IMR-90 (cell line): ENCODE data around the gene ATF4. TPM values are rescaled to one million over a fixed set of nuclear protein-coding genes. Genes with fewer than 3 reads are reported as not detected.

Source experiments
- ATAC-seq: fragments of 200-7000 bp; cut with Tn5 transposase; 2 replicates; pipeline ENCODE4 v1.9.1; 2020; ENCODE audit warnings: low read depth, mild to moderate bottlenecking, moderate library complexity
- BruUV-seq: library from RNA; stranded (reverse); fragments of 400-500 nt; replicated peaks from 2 replicates; lab custom pipeline; 2021; lab: Mats Ljungman, UMichigan
- CTCF ChIA-PET: fragments of 300-600 bp; formaldehyde crosslinking; extraction: SDS; loops from one replicate; lab custom pipeline; 2021; ENCODE audit warnings: antibody characterized with exemption; lab: Yijun Ruan, JAX
- POLR2A ChIA-PET: fragments of 300-600 bp; sonication (Branson Sonifier 250); formaldehyde crosslinking; loops from one replicate; lab custom pipeline; 2022; ENCODE audit warnings: antibody characterized with exemption; ENCODE audit not compliant: unreplicated experiment; lab: Charles Lee
- DNase-seq: peaks from one replicate; pipeline ENCODE4 v3.0.0; 2013
- H2AFZ ChIP-seq: replicated peaks from 2 replicates; pipeline ENCODE3; 2013; ENCODE audit warnings: low read length, mild to moderate bottlenecking; ENCODE audit not compliant: poor library complexity
- H2AK5ac ChIP-seq: 2 replicates; pipeline ENCODE4 v1.6.1; 2013; ENCODE audit warnings: low read depth, low read length, inconsistent platforms
- H2AK9ac ChIP-seq: replicated peaks from 2 replicates; pipeline ENCODE3; 2013; ENCODE audit warnings: mild to moderate bottlenecking, low read depth, low read length, moderate library complexity; ENCODE audit not compliant: poor library complexity
- H2BK120ac ChIP-seq: 2 replicates; pipeline ENCODE4 v1.6.1; 2013; ENCODE audit warnings: low read depth, low read length, inconsistent platforms
- H2BK15ac ChIP-seq: 3 replicates; pipeline ENCODE4 v1.6.1; 2013; ENCODE audit warnings: low read depth, low read length, inconsistent platforms
- H2BK20ac ChIP-seq: 2 replicates; pipeline ENCODE4 v1.6.1; 2013; ENCODE audit warnings: low read depth, mild to moderate bottlenecking, inconsistent platforms, low read length, moderate library complexity
- H2BK5ac ChIP-seq: 2 replicates; pipeline ENCODE4 v1.6.1; 2013; ENCODE audit warnings: mild to moderate bottlenecking, low read depth, low read length, inconsistent platforms; ENCODE audit not compliant: poor library complexity, severe bottlenecking
- H3K14ac ChIP-seq: replicated peaks from 2 replicates; pipeline ENCODE4 v1.6.1; 2013; ENCODE audit warnings: low read depth, low read length, inconsistent platforms
- H3K18ac ChIP-seq: 2 replicates; pipeline ENCODE4 v1.6.1; 2013; ENCODE audit warnings: low read depth, low read length, control low read depth
- H3K23ac ChIP-seq: 2 replicates; pipeline ENCODE4 v1.6.1; 2013; ENCODE audit warnings: low read depth, low read length, inconsistent platforms
- H3K27ac ChIP-seq: 2 replicates; pipeline ENCODE4 v1.5.1; 2013; ENCODE audit warnings: mild to moderate bottlenecking, control low read depth, low read length; ENCODE audit not compliant: insufficient read depth
- H3K27me3 ChIP-seq: 2 replicates; pipeline ENCODE4 v1.6.1; 2013; ENCODE audit warnings: low read length; ENCODE audit not compliant: control insufficient read depth, insufficient read depth
- H3K36me3 ChIP-seq: 2 replicates; pipeline ENCODE4 v1.6.1; 2013; ENCODE audit warnings: low read length, mixed read lengths; ENCODE audit not compliant: control insufficient read depth, insufficient read depth
- H3K4ac ChIP-seq: 2 replicates; pipeline ENCODE4 v1.6.1; 2013; ENCODE audit warnings: low read depth, low read length, inconsistent platforms
- H3K4me1 ChIP-seq: 2 replicates; pipeline ENCODE4 v1.6.1; 2013; ENCODE audit warnings: low read length, mixed read lengths; ENCODE audit not compliant: control insufficient read depth, insufficient read depth
- H3K4me2 ChIP-seq: 2 replicates; pipeline ENCODE4 v1.6.1; 2013; ENCODE audit warnings: low read depth, mild to moderate bottlenecking, control low read depth, low read length, moderate library complexity
- H3K4me3 ChIP-seq: 2 replicates; pipeline ENCODE4 v1.5.1; 2013; ENCODE audit warnings: low read depth, mild to moderate bottlenecking, control low read depth, low read length, moderate library complexity; ENCODE audit not compliant: insufficient read depth
- H3K56ac ChIP-seq: 2 replicates; pipeline ENCODE4 v1.6.1; 2013; ENCODE audit warnings: low read length, inconsistent platforms; ENCODE audit not compliant: insufficient read depth; ENCODE audit errors: extremely low read depth
- H3K79me1 ChIP-seq, 2 experiments: 2 replicates each; pipeline ENCODE4 v1.6.1; 2013; ENCODE audit warnings: low read length in 2 of 2, inconsistent platforms in 1 of 2, low read depth in 1 of 2
- H3K9ac ChIP-seq: 2 replicates; pipeline ENCODE4 v1.6.1; 2013; ENCODE audit warnings: low read depth, low read length, control low read depth
- H3K9me1 ChIP-seq: 2 replicates; pipeline ENCODE4 v1.6.1; 2013; ENCODE audit warnings: low read length, inconsistent platforms; ENCODE audit not compliant: insufficient read depth
- H3K9me3 ChIP-seq: 2 replicates; pipeline ENCODE4 v1.6.1; 2013; ENCODE audit warnings: low read length; ENCODE audit not compliant: control insufficient read depth, insufficient read depth
- H4K20me1 ChIP-seq: 2 replicates; pipeline ENCODE4 v1.6.1; 2013; ENCODE audit warnings: low read length, inconsistent platforms; ENCODE audit not compliant: insufficient read depth
- H4K5ac ChIP-seq: 2 replicates; pipeline ENCODE4 v1.6.1; 2013; ENCODE audit warnings: mild to moderate bottlenecking, low read depth, low read length, control low read depth
- H4K8ac ChIP-seq, 2 experiments: 2 replicates each; pipeline ENCODE4 v1.6.1; 2013; ENCODE audit warnings: low read depth in 2 of 2, low read length in 2 of 2, control low read depth in 1 of 2, inconsistent platforms in 1 of 2
- H4K91ac ChIP-seq: 2 replicates; pipeline ENCODE4 v1.6.1; 2013; ENCODE audit warnings: low read depth, low read length, inconsistent platforms; ENCODE audit not compliant: insufficient read depth
- CEBPB ChIP-seq: IDR thresholded peaks from 2 replicates; pipeline ENCODE4 v1.6.1; 2012; ENCODE audit warnings: low read depth, low read length, improper control_type of control experiment
- CTCF ChIP-seq: conservative IDR thresholded peaks from 2 replicates; pipeline ENCODE4 v1.5.1; 2012; ENCODE audit warnings: mild to moderate bottlenecking, low read depth, low read length, improper control_type of control experiment
- POLR2A ChIP-seq: IDR thresholded peaks from 2 replicates; pipeline ENCODE4 v1.6.1; 2012; ENCODE audit warnings: mild to moderate bottlenecking, low read depth, low read length
- RAD21 ChIP-seq: IDR thresholded peaks from 2 replicates; pipeline ENCODE4 v1.6.1; 2012; ENCODE audit warnings: low read length, improper control_type of control experiment
- RCOR1 ChIP-seq: IDR thresholded peaks from 2 replicates; pipeline ENCODE4 v1.6.1; 2012; ENCODE audit warnings: mild to moderate bottlenecking, low read length, improper control_type of control experiment; ENCODE audit not compliant: insufficient replicate concordance
- RFX5 ChIP-seq: IDR thresholded peaks from 2 replicates; pipeline ENCODE4 v1.8.0; 2012; ENCODE audit warnings: low read depth, mild to moderate bottlenecking, low read length, moderate library complexity
- SMC3 ChIP-seq: fragments of 150-350 bp; IDR thresholded peaks from 2 replicates; pipeline ENCODE4 v1.6.1; 2016; ENCODE audit warnings: low read depth, mild to moderate bottlenecking, antibody characterized with exemption, low read length, moderate library complexity
- WGBS, 2 experiments: methylation state at CpG; one replicate each; pipeline versions ENCODE4 v1.1.5 to v1.1.7; 2013; ENCODE audit warnings: missing lambda C conversion rate in 2 of 2; ENCODE audit not compliant: insufficient read length in 1 of 2; ENCODE audit errors: extremely low coverage in 2 of 2; 5-methylcytosine and 5-hydroxymethylcytosine counted together
- dilution Hi-C: fragments of 300-500 bp; cut with HindIII; formaldehyde crosslinking; loops from one replicate; pipeline ENCODE4 v1.14.3; 2018; ENCODE audit warnings: low sequenced_read_pairs; ENCODE audit not compliant: unreplicated experiment
- in situ Hi-C: fragments of 300-500 bp; cut with MboI; formaldehyde crosslinking; loops from 3 replicates; pipeline ENCODE4 v1.14.3; 2019; ENCODE audit warnings: low sequenced_read_pairs, inconsistent platforms, mixed read lengths
- intact Hi-C: fragments of 100-400 bp; cut with micrococcal nuclease; formaldehyde crosslinking; loops from 2 replicates; pipeline ENCODE4 v1.10.0; 2022
- polyA plus RNA-seq, 3 experiments: library from polyadenylated mRNA; depleted of rRNA; stranded (reverse); fragments of >200 nt; gene quantifications; 2 replicates each; pipeline ENCODE4 v1.2.3, GENCODE V29; 2012; ENCODE audit warnings: low replicate concordance in 1 of 3
- total RNA-seq: library from RNA; depleted of rRNA; stranded (reverse); fragments of >200 nt; gene quantifications from 2 replicates; pipeline ENCODE4 v1.2.3, GENCODE V29; 2012
- TF ChIP-seq, protein P1 (sequence below): fragments of 150-350 bp; IDR thresholded peaks from 2 replicates; pipeline ENCODE4 v1.6.1; 2017; ENCODE audit warnings: mild to moderate bottlenecking, antibody characterized with exemption, low read length, low read depth

ATF4 gene
- total and polyA plus RNA-seq, 2 of the 4 experiments (the other 2 are of a cell fraction) = 148 to 662 TPM

DNA sequence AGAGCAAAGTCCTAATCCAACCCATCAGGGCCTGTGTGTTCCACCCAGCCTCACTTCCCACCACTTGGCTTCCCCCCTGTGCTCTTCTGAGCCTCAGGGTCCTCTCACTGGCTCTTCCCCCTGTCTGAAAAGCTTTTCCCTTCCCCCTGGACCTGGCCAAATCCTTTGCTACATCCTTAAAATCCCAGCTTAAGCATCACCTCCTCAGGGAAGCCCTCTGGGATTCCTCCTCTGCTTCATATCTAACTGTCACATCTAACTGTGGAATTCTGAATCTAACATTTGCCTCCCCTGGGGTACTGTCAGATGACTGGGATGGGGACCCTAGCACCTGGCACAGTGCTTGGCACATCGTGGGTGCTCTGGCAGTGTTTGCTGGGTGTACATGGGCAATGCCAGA is 51.2 kb downstream of the ATF4 start:
- H3K56ac ChIP-seq = no peak overlapping the region
- H3K36me3 ChIP-seq = no peaks in the 10 kb centered on the region
- ATAC-seq (no peak), DNase-seq (no peak)
- H3K79me1 ChIP-seq = no peaks in the 10 kb centered on the region
- H3K4ac ChIP-seq = no peak overlapping the region; the same call in 1 of the 2 replicates
- H2BK15ac ChIP-seq = no peak overlapping the region
- peaks cover 3% of the 10 kb centered on the region for H3K27me3 ChIP-seq
- in situ Hi-C loops (no loop called here), intact Hi-C loops (no loop called here), dilution Hi-C loops (no loop called here)
- H3K4me2 ChIP-seq = no peak overlapping the region
- H2BK20ac ChIP-seq = no peak overlapping the region
- peaks cover 3% of the 10 kb centered on the region; the same call in 1 of the 2 replicates for H3K9me3 ChIP-seq
- POLR2A ChIA-PET = no interaction called here
- H3K9me1 ChIP-seq = peaks cover 15% of the 10 kb centered on the region
- WGBS, 2 experiments = 38% methylated on average over 1 of the region's 1 CpG; no CpG with 5 or more reads in 1 of the 2 experiments
- H3K18ac ChIP-seq = no peak overlapping the region
- H3K9ac ChIP-seq = no peak overlapping the region
- no peak overlapping the region for H4K8ac ChIP-seq
- H2AK9ac ChIP-seq = no peak overlapping the region
- H2AK5ac ChIP-seq = no peak overlapping the region
- no peak overlapping the region for H3K27ac ChIP-seq
- H4K5ac ChIP-seq = no peak overlapping the region
- H3K14ac ChIP-seq = no peak overlapping the region
- no peak overlapping the region for H3K4me3 ChIP-seq
- H2BK5ac ChIP-seq = no peak overlapping the region
- no peak overlapping the region for H2AFZ ChIP-seq
- TF ChIP-seq POLR2A (no peak), CTCF (no peak), RCOR1 (no peak), RAD21 (no peak), RFX5 (no peak), CEBPB (no peak), SMC3 (no peak)
- TF ChIP-seq, protein P1, sequence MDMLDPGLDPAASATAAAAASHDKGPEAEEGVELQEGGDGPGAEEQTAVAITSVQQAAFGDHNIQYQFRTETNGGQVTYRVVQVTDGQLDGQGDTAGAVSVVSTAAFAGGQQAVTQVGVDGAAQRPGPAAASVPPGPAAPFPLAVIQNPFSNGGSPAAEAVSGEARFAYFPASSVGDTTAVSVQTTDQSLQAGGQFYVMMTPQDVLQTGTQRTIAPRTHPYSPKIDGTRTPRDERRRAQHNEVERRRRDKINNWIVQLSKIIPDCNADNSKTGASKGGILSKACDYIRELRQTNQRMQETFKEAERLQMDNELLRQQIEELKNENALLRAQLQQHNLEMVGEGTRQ = no peak
- no peak overlapping the region for H4K91ac ChIP-seq
- CTCF ChIA-PET = no interaction called here
- no peak overlapping the region for H2BK120ac ChIP-seq
- H4K20me1 ChIP-seq = peaks cover 3% of the 10 kb centered on the region; the same call in 1 of the 2 replicates
- no peak overlapping the region for H3K23ac ChIP-seq
- BruUV-seq = no TSS peak
- peaks cover 7% of the 10 kb centered on the region for H3K4me1 ChIP-seq
